ENCODE results near the gene SRSF11.
A peak's percentile ranks its signal among the peaks of the same experiment; 100 is the strongest.

The SRSF11 gene

DNA sequence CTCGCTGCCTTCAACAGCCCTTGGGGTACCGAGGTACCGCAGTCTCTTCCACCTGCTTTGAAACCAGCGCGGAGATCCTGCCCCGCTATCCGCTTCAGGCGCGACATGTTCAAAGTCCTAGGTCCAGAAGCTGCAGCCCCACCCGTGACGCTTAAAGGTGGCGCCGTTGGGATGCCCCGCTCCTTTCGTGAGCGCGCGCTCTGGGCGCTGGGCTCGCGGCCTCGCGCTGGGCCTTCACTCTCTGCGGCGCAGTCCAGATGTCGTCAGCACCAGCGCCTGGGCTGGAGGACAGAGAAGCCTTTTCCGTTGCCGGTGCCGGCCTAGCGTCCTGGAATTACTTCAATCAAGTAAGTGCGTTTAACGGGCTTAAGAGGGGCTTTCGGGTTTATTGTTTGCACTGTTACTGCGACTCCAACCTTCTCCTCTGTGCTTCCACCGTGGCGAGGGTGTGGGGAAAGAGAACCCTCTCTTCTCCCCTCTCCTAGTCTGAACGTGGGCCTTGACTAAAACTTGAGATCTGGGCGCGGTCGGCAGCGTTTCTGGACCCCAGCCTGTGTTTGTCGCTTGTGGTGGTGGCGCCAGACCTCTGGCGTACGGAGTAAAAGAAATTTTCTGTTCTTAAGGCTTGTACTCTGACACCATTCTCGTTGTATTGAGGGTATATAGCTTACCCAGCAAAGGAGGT lies 15.6 kb upstream of the SRSF11 start, which contains the start of gene LRRC40:
Gene LRRC40, minus strand, starts transcription at position 146 of the 685 bp plus-strand sequence. Its CDS starts 39 bp downstream, at position 107.
- TF ChIP-seq FOXP2 (optimal IDR thresholded peaks at IDR 0.05; ENCODE audit: borderline replicate concordance, extremely low read depth, extremely low read length, insufficient read depth) (peak; percentile 92), POLR2AphosphoS5 (IDR thresholded peaks at IDR 0.05; ENCODE audit: low read depth, low read length) (peak; percentile 91), TAF1 (IDR thresholded peaks at IDR 0.05; ENCODE audit: borderline replicate concordance, insufficient read depth, low read length) (peak; percentile 86), SIN3A (IDR thresholded peaks at IDR 0.05; ENCODE audit: borderline replicate concordance, insufficient read depth, low read length) (peak; percentile 84; the same call in 1 of the 2 replicates)
- TF ChIP-seq, protein P1, sequence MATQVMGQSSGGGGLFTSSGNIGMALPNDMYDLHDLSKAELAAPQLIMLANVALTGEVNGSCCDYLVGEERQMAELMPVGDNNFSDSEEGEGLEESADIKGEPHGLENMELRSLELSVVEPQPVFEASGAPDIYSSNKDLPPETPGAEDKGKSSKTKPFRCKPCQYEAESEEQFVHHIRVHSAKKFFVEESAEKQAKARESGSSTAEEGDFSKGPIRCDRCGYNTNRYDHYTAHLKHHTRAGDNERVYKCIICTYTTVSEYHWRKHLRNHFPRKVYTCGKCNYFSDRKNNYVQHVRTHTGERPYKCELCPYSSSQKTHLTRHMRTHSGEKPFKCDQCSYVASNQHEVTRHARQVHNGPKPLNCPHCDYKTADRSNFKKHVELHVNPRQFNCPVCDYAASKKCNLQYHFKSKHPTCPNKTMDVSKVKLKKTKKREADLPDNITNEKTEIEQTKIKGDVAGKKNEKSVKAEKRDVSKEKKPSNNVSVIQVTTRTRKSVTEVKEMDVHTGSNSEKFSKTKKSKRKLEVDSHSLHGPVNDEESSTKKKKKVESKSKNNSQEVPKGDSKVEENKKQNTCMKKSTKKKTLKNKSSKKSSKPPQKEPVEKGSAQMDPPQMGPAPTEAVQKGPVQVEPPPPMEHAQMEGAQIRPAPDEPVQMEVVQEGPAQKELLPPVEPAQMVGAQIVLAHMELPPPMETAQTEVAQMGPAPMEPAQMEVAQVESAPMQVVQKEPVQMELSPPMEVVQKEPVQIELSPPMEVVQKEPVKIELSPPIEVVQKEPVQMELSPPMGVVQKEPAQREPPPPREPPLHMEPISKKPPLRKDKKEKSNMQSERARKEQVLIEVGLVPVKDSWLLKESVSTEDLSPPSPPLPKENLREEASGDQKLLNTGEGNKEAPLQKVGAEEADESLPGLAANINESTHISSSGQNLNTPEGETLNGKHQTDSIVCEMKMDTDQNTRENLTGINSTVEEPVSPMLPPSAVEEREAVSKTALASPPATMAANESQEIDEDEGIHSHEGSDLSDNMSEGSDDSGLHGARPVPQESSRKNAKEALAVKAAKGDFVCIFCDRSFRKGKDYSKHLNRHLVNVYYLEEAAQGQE (IDR thresholded peaks at IDR 0.05; ENCODE audit: insufficient read depth in 1 of 2, low read depth in 2 of 2, low read length in 2 of 2): 0 out of 4 replicates have a peak, but pooled peaks of 1 of the 2 experiments have one; percentile 38

GRCh38 chr1:70207492-70207891 lies 13.7 kb upstream of the SRSF11 start:
- TF ChIP-seq, protein P1 (IDR thresholded peaks at IDR 0.05; ENCODE audit: insufficient read depth in 1 of 2, low read depth in 2 of 2, low read length in 2 of 2): no peak
- TF ChIP-seq TAF1 (IDR thresholded peaks at IDR 0.05; ENCODE audit: borderline replicate concordance, insufficient read depth, low read length): no peak
- TF ChIP-seq SIN3A (IDR thresholded peaks at IDR 0.05; ENCODE audit: borderline replicate concordance, insufficient read depth, low read length): no peak
- no peak for TF ChIP-seq FOXP2 (optimal IDR thresholded peaks at IDR 0.05; ENCODE audit: borderline replicate concordance, extremely low read depth, extremely low read length, insufficient read depth)
- TF ChIP-seq POLR2AphosphoS5 (IDR thresholded peaks at IDR 0.05; ENCODE audit: low read depth, low read length): no peak

DNA sequence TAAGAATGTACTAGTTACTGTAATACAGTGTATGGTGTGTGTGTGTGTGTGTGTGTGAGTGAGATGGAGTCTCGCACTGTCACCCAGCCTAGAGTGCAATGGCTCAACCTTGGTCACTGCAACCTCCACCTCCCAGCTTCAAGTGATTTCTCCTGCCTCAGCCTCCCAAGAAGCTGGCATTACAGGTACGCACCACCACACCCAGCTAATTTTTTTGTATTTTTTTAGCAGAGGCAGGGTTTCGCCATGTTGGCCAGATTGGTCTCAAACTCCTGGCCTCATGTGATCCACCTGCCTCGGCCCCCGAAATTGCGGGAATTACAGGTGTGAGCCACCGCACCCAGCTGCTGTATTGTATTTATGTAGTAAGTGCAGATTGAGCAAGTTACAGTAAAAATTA lies 12.9 kb upstream of the SRSF11 start:
- TF ChIP-seq POLR2AphosphoS5 (IDR thresholded peaks at IDR 0.05; ENCODE audit: low read depth, low read length): no peak
- TF ChIP-seq, protein P1 (IDR thresholded peaks at IDR 0.05; ENCODE audit: insufficient read depth in 1 of 2, low read depth in 2 of 2, low read length in 2 of 2): no peak
- TF ChIP-seq FOXP2 (optimal IDR thresholded peaks at IDR 0.05; ENCODE audit: borderline replicate concordance, extremely low read depth, extremely low read length, insufficient read depth): no peak

GRCh38 chr1:70210820-70211219 lies 10.4 kb upstream of the SRSF11 start:
- TF ChIP-seq, protein P1 (IDR thresholded peaks at IDR 0.05; ENCODE audit: insufficient read depth in 1 of 2, low read depth in 2 of 2, low read length in 2 of 2): no peak
- no peak for TF ChIP-seq POLR2AphosphoS5 (IDR thresholded peaks at IDR 0.05; ENCODE audit: low read depth, low read length)
- no peak for TF ChIP-seq FOXP2 (optimal IDR thresholded peaks at IDR 0.05; ENCODE audit: borderline replicate concordance, extremely low read depth, extremely low read length, insufficient read depth)
- no peak for TF ChIP-seq SIN3A (IDR thresholded peaks at IDR 0.05; ENCODE audit: borderline replicate concordance, insufficient read depth, low read length)
